HepG2 (cell line): ENCODE results near the gene SERINC2. TPM values are rescaled to one million over a fixed set of nuclear protein-coding genes. Genes with fewer than 3 reads are reported as not detected.

Experiments
- ATAC-seq: fragments of 200-7000 bp; cut with Tn5 transposase; 3 replicates; pipeline ENCODE4 v1.9.1; 2020; ENCODE audit warnings: mild to moderate bottlenecking, moderate library complexity
- BruUV-seq: library from RNA; stranded (reverse); fragments of 400-500 nt; replicated peaks from 2 replicates; lab custom pipeline; 2021; lab: Mats Ljungman, UMichigan
- CTCF ChIA-PET: fragments of 300-600 bp; formaldehyde crosslinking; extraction: SDS; loops from one replicate; lab custom pipeline; 2021; ENCODE audit warnings: low total read pairs, inconsistent platforms, low intra/inter-chr PET ratio; lab: Yijun Ruan, JAX
- POLR2A ChIA-PET: fragments of 350-600 bp; sonication (Branson Sonifier 250); formaldehyde crosslinking; loops from one replicate; lab custom pipeline; 2020; ENCODE audit warnings: antibody characterized with exemption, inconsistent platforms; lab: Yijun Ruan, JAX
- DNase-seq: peaks from one replicate; pipeline ENCODE4 v3.0.0-alpha.2; 2015; ENCODE audit warnings: low spot score
- FAIRE-seq: peaks from 3 replicates; lab custom pipeline; 2011; peaks lifted over from hg19 to GRCh38; lab: Jason Lieb, UNC
- H2AFZ ChIP-seq: one replicate; pipeline ENCODE4 v1.6.1; 2011; ENCODE audit warnings: low read length, inconsistent platforms
- H3K27ac ChIP-seq: fragments of 300-600 bp; 3 replicates; pipeline ENCODE4 v1.8.0; 2011; ENCODE audit warnings: mixed run types, mild to moderate bottlenecking, mixed read lengths, low read length, inconsistent platforms; ENCODE audit not compliant: insufficient read depth; ENCODE audit errors: extremely low read length
- H3K27me3 ChIP-seq, 2 experiments: fragments of 200-600 bp in 1 of 2; 2 replicates in 1 of 2; 3 replicates in 1 of 2; pipeline versions ENCODE4 v1.6.0 to v1.8.0; 2011; ENCODE audit warnings: low read length in 2 of 2, mild to moderate bottlenecking in 2 of 2, moderate library complexity in 2 of 2, inconsistent platforms in 1 of 2; ENCODE audit not compliant: insufficient read depth in 2 of 2, control insufficient read depth in 1 of 2
- H3K36me3 ChIP-seq, 2 experiments: fragments of 200-600 bp in 1 of 2; replicated peaks in 1 of 2; 2 replicates in 1 of 2; 3 replicates in 1 of 2; pipeline versions ENCODE4 v1.5.1 to v1.8.0; 2011; ENCODE audit warnings: low read length in 2 of 2, inconsistent platforms in 1 of 2; ENCODE audit not compliant: insufficient read depth in 2 of 2, control insufficient read depth in 1 of 2
- H3K4me1 ChIP-seq: 2 replicates; pipeline ENCODE4 v1.5.1; 2012; ENCODE audit warnings: low read length, inconsistent platforms; ENCODE audit not compliant: insufficient read depth
- H3K4me2 ChIP-seq: 2 replicates; pipeline ENCODE4 v1.6.0; 2011; ENCODE audit warnings: low read depth, low read length, inconsistent platforms
- H3K4me3 ChIP-seq, 3 experiments: fragments of 200-600 bp in 1 of 3; sonication (generic), shearing (Covaris generic) in 1 of 3; replicated peaks in 1 of 3; 2 replicates each; pipeline ENCODE4 v1.5.1; 2011 to 2016; ENCODE audit warnings: low read length in 3 of 3, inconsistent platforms in 2 of 3, low read depth in 2 of 3, mild to moderate bottlenecking in 2 of 3, control low read depth in 1 of 3, mixed read lengths in 1 of 3; ENCODE audit not compliant: insufficient read depth in 1 of 3
- H3K79me2 ChIP-seq: one replicate; pipeline ENCODE4 v1.6.1; 2011; ENCODE audit warnings: low read length, inconsistent platforms; ENCODE audit not compliant: insufficient read depth
- H3K9ac ChIP-seq: 2 replicates; pipeline ENCODE4 v1.6.0; 2011; ENCODE audit warnings: mild to moderate bottlenecking, low read depth, low read length, inconsistent platforms; ENCODE audit not compliant: insufficient read depth
- H3K9me3 ChIP-seq: 2 replicates; pipeline ENCODE4 v1.5.1; 2012; ENCODE audit warnings: mild to moderate bottlenecking, low read length
- H4K20me1 ChIP-seq: 2 replicates; pipeline ENCODE4 v1.6.0; 2011; ENCODE audit warnings: inconsistent platforms, mild to moderate bottlenecking, low read length, moderate library complexity; ENCODE audit not compliant: insufficient read depth
- ATF4 ChIP-seq, 2 experiments: fragments of 450-650 bp in 1 of 2; sonication (generic) in 1 of 2; formaldehyde crosslinking; IDR thresholded peaks; 2 replicates each; pipeline versions ENCODE4 v1.5.0 to v1.8.0; 2020 to 2022; ENCODE audit warnings: mild to moderate bottlenecking in 1 of 2, missing genetic modification reagents in 1 of 2
- ATF6 ChIP-seq: sonication (generic); formaldehyde crosslinking; conservative IDR thresholded peaks from 2 replicates; pipeline ENCODE4 v1.4.0; 2020; ENCODE audit warnings: missing genetic modification reagents
- CEBPZ ChIP-seq: IDR thresholded peaks from 2 replicates; pipeline ENCODE4 v1.6.1; 2012; ENCODE audit warnings: low read length, improper control_type of control experiment
- ZNF343 ChIP-seq: sonication (generic); formaldehyde crosslinking; IDR thresholded peaks from 2 replicates; pipeline ENCODE4 v1.4.0; 2020; ENCODE audit warnings: mild to moderate bottlenecking, missing genetic modification reagents
- ZNF383 ChIP-seq: sonication (generic); formaldehyde crosslinking; IDR thresholded peaks from 2 replicates; pipeline ENCODE4 v1.4.0; 2020; ENCODE audit warnings: missing genetic modification reagents, mild to moderate bottlenecking, borderline replicate concordance
- ZNF749 ChIP-seq: sonication (generic); formaldehyde crosslinking; IDR thresholded peaks from 2 replicates; pipeline ENCODE4 v1.8.0; 2022; ENCODE audit warnings: mild to moderate bottlenecking, missing genetic modification reagents, moderate library complexity, borderline replicate concordance
- ZNF839 ChIP-seq: sonication (generic); formaldehyde crosslinking; IDR thresholded peaks from 2 replicates; pipeline ENCODE4 v1.4.0; 2020; ENCODE audit warnings: missing genetic modification reagents, mild to moderate bottlenecking, borderline replicate concordance
- WGBS: methylation state at CpG from one replicate; pipeline ENCODE4 v1.1.6; 2017; ENCODE audit warnings: low lambda C conversion rate; 5-methylcytosine and 5-hydroxymethylcytosine counted together
- in situ Hi-C: cut with HindIII; loops from 2 replicates; pipeline ENCODE4 v1.10.0; 2017; ENCODE audit warnings: low pct_unique_long_range_greater_than_20kb; ENCODE audit not compliant: extremely low pct_ligation_motif_present
- intact Hi-C: fragments of 100-400 bp; cut with micrococcal nuclease; formaldehyde crosslinking; loops from one replicate; pipeline ENCODE4 v1.10.0; 2022; ENCODE audit not compliant: unreplicated experiment
- polyA plus RNA-seq, 8 experiments: library from polyadenylated mRNA; depleted of rRNA in 3 of 8; stranded (reverse) in 7 of 8; unstranded in 1 of 8; fragments of >200 nt; fragmentation: Illumina TruSeq in 4 of 8; extraction: Trizol in 4 of 8; gene quantifications; 2 replicates each; pipeline versions ENCODE4 v1.2.1 to v1.2.3, GENCODE V29; 2011 to 2016; ENCODE audit warnings: low read depth in 4 of 8, missing spikeins in 1 of 8, mixed read lengths in 1 of 8; ENCODE audit not compliant: insufficient read depth in 1 of 8
- total RNA-seq, 5 experiments: library from RNA; depleted of rRNA; stranded (reverse); fragments of >200 nt; fragmentation: Illumina TruSeq; extraction: Trizol; gene quantifications; 2 replicates each; pipeline ENCODE4 v1.2.3, GENCODE V29; 2016; ENCODE audit warnings: low read depth in 1 of 5

SERINC2 gene
- total and polyA plus RNA-seq, 2 of the 13 experiments (the other 11 are each of a cell fraction or from before 2014, with no cell fraction given): 4.8 to 126 TPM

- Histone ChIP-seq H3K27me3 (no peaks in the 10 kb centered on the region), H3K4me3 (no peak overlapping the region), H3K4me1 (peaks cover 39% of the 10 kb centered on the region), H3K9me3 (no peaks in the 10 kb centered on the region), H3K4me2 (no peak overlapping the region), H4K20me1 (no peaks in the 10 kb centered on the region), H2AFZ (no peak overlapping the region)
- intact Hi-C loops: no loop called here
- ChIA-PET CTCF (no interaction called here), POLR2A (no interaction called here)
- no peak for ATAC-seq
- 100% methylated on average over 2 of the region's 3 CpGs for WGBS
- no TSS peak for BruUV-seq
- TF ChIP-seq CEBPZ: no peak
- no peak for TF ChIP-seq ZNF343 (CRISPR knock-in tag)
- no peak for TF ChIP-seq ZNF749 (CRISPR knock-in tag)
- TF ChIP-seq ZNF839: no peak
- no peak for TF ChIP-seq ZNF383
- TF ChIP-seq ATF4 (CRISPR knock-in tag; IDR thresholded peaks at IDR 0.05): no peak
- TF ChIP-seq ATF6 (CRISPR knock-in tag): no peak
- TF ChIP-seq, all 625 proteins: peak for 0
- Histone ChIP-seq H3K36me3 (peaks cover 5 to 31% of the 10 kb centered on the region in 2 experiments; a peak in 4 of 5 replicates), H3K9ac (no peak overlapping the region), H3K27ac (no peak overlapping the region), H3K79me2 (no peaks in the 10 kb centered on the region)
- in situ Hi-C loops: no loop called here
- no peak for DNase-seq
- FAIRE-seq: no peak
These were observed 44.4 kb upstream of the SERINC2 start for GRCh38 chr1:31368611-31369107.
